HG03060 (cell line): ENCODE measurements around the gene GAREM1.
A peak's percentile ranks its signal among the peaks of the same experiment; 100 is the strongest.

ENCODE experiments used
- ATAC-seq: cut with Tn5 transposase; IDR thresholded peaks from one replicate; pipeline ENCODE4 v1.9.1; 2021; ENCODE audit warnings: low read depth, moderate number of reproducible peaks; ENCODE audit not compliant: unreplicated experiment

Gene GAREM1

GRCh38 chr18:32335228-32335627 lies 135.5 kb downstream of the GAREM1 start:
- ATAC-seq = no peak

GRCh38 chr18:32333781-32334180 lies 136.9 kb downstream of the GAREM1 start:
- ATAC-seq = no peak

- ATAC-seq = no peak
These were observed 138.0 kb downstream of the GAREM1 start for GRCh38 chr18:32332708-32333107.

- no peak for ATAC-seq
These were observed 141.7 kb downstream of the GAREM1 start for GRCh38 chr18:32328974-32329373.

GRCh38 chr18:32328379-32328778 lies 142.3 kb downstream of the GAREM1 start:
- no peak for ATAC-seq

- no peak for ATAC-seq
These were observed 144.0 kb downstream of the GAREM1 start for GRCh38 chr18:32326450-32327308.

- ATAC-seq = no peak
These were observed 146.5 kb downstream of the GAREM1 start for GRCh38 chr18:32324181-32324580.

- no peak for ATAC-seq
These were observed 148.9 kb downstream of the GAREM1 start for GRCh38 chr18:32321826-32322225.

GRCh38 chr18:32319084-32319483 lies 151.6 kb downstream of the GAREM1 start:
- ATAC-seq = no peak

GRCh38 chr18:32318581-32318980 lies 152.1 kb downstream of the GAREM1 start:
- no peak for ATAC-seq

- no peak for ATAC-seq
These were observed 153.0 kb downstream of the GAREM1 start for GRCh38 chr18:32317651-32318050.

GRCh38 chr18:32315881-32316280 lies 154.8 kb downstream of the GAREM1 start:
- no peak for ATAC-seq

GRCh38 chr18:32310774-32311173 lies 159.9 kb downstream of the GAREM1 start:
- no peak for ATAC-seq

- no peak for ATAC-seq
These were observed 160.6 kb downstream of the GAREM1 start for GRCh38 chr18:32310101-32310500.

GRCh38 chr18:32308493-32309120 lies 162.1 kb downstream of the GAREM1 start:
- no peak for ATAC-seq

GRCh38 chr18:32303400-32303799 lies 167.3 kb downstream of the GAREM1 start:
- ATAC-seq = no peak

- ATAC-seq = no peak
These were observed 167.9 kb downstream of the GAREM1 start for GRCh38 chr18:32302806-32303205.

- peak; percentile 88 for ATAC-seq
These were observed 168.5 kb downstream of the GAREM1 start for GRCh38 chr18:32301976-32302743.

GRCh38 chr18:32301361-32301760 lies 169.3 kb downstream of the GAREM1 start:
- no peak for ATAC-seq

- no peak for ATAC-seq
These were observed 169.8 kb downstream of the GAREM1 start for GRCh38 chr18:32300914-32301313.

- no peak for ATAC-seq
These were observed 171.2 kb downstream of the GAREM1 start for GRCh38 chr18:32299484-32299883.
